Stimulated activated CD4-positive, alpha-beta T cell treated with anti-CD3 and anti-CD28 coated beads, Interleukin-2, amount 100 ng/mL, for 48 hours (primary cell): ENCODE data around the gene OBP2B.
"Not testable (repeated sequence)": the region's sequence is repeated elsewhere in the genome, so short reads cannot be mapped to it uniquely, and the experiment has no call there.

Experiments
- DNase-seq, 2 donors: peaks; one replicate each; pipeline ENCODE4 v3.0.0-alpha.2; 2020

The OBP2B gene, protein sequence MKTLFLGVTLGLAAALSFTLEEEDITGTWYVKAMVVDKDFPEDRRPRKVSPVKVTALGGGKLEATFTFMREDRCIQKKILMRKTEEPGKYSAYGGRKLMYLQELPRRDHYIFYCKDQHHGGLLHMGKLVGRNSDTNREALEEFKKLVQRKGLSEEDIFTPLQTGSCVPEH

DNA sequence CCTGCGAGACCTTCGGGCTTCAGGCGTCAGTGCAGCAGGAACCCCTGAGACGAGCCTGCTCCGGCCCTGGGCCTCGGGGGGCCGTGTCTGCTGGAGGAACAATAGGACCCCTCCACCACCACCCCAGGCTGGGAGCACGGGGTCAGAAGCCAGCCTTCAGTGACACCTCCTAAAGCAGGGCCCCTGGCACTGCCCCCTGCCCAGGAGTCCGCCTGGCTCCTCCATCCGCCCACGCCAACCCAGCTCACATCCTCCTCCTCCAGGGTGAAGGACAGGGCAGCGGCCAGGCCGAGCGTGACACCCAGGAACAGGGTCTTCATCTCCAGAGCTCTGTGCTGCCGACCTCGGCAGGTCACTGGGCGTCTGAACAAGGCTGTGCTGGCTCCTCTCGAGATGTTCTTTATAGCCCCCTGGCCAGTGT, at the start of gene OBP2B:
OBP2B (minus strand) TSS at position 371 of the 421 bp plus-strand sequence; CDS start at position 320, 51 bp downstream.
- DNase-seq: not testable (repeated sequence)

DNA sequence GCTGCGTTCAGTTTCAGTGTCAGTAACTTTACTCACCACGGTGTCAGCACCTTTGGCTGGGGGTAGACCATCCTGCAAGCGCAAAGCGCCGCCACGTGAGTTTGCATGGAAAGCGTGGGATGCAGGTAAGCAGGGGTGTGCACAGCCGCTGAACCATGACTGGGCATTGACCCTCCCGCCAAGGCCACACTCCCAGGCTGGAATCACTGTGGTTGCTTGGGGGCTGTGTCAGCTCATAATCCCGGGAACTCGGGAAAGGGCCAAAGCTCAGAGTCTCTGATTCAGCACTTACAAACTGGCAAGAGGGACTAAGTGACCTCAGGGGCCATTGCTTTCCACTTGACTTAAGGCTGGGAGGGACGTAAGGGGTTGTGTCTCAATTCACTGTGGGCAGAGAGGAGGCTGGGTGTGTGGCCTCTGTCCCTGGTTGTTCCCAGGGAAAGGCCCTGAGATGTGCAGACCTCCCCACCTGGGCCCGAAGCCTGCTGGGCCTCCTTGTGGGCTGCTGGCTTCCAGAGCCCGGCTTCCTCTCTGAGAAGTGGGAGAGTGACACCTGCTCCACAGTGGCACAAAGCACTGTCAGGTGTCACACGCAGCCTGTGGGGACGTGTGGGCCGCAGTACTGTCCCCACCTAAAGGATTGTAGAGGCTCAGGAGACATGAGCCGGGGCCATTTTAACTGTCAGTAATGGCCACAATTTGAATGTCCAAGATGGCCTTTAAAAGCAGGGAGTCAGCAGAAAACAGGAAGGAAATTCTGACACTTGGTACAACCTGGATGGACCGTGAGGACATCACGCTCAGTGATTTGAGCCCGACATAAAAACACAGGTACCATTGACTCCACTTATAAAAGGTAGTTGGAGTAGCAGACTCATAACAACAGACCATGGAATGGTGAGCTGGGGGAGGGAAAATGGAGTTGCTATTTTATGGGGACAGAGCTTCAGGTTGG, 49.3 kb upstream of the OBP2B start:
- no peak for DNase-seq

DNA sequence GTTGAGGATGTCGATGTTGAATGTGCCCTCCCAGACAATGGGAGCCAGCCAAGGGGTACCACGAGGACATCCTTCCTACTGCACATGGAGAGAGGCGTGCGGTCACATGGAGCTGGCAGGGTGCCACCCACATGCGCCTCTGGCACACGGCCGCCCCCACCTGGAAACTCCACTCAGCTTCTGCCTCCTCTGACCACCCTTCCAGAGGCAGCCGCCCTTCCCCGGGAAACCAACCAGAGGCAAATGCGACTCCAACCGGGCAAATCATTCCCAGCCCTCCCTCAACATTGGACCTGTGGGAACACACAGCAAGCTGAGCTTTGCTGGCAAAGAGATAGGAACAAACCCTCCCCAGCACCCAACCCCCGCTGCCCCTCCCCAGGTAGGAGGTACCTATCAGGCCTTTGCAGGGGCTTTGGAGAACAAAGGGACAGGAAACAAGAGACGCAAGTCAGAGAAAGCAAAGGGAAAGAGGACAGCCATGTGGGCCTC, 48.5 kb upstream of the OBP2B start:
- no peak for DNase-seq

DNA sequence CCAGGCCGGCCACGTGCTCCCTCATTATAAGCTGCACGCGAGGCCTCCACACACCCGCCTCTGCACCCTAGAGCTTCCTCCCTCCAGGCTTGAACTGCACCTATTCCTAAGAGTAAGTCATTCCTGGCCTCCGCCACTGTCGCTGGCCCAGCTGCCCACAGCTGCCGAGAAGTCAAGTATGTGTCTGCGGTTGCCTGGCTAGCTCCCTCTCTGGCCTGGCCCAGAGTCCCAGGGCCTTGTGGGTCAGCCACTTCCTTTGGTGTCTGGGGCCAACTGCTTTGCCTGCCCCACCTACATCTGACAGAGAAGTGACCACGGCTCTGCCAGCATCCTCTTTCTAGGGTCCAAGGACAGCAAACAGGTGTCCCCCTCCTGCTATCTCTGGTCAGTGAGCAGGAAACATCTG, 47.6 kb upstream of the OBP2B start:
- DNase-seq: no peak

DNA sequence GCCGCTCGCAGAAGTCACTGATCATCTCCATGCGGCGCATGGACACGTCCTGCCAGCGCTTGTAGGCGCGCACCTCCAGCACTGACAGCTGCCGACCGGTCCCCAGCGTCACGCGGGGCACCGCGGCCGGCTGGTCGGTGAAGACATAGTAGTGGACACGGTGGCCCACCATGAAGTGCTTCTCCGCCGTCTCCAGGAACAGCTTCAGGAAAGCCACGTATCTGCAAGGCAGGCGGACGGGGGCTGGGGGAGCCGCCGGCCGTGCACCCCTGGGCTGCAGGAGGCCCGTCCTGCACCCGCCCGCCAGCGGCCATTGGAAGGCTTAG, 47.0 kb upstream of the OBP2B start:
- DNase-seq: no peak

DNA sequence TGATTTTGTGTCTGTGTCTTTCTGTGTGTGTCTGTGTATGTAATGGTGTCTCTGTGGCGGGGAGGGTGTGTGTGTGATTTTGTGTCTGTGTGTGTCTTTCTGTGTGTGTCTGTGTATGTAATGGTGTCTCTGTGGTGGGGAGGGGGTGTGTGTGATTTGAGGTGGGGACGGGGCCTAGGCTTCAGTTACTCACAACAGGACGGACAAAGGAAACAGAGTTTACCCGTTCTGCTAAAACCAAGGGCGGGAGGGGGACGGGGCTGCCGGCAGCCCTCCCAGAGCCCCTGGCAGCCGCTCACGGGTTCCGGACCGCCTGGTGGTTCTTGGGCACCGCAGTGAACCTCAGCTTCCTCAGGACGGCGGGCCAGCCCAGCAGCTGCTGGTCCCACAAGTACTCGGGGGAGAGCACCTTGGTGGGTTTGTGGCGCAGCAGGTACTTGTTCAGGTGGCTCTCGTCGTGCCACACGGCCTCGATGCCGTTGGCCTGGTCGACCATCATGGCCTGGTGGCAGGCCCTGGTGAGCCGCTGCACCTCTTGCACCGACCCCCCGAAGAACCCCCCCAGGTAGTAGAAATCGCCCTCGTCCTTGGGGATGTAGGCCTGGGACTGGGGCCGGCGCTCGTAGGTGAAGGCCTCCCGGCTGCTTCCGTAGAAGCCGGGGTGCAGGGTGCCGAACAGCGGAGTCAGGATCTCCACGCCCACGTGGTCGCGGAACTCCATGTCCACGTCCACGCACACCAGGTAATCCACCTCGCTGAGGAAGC, 46.5 kb upstream of the OBP2B start:
- no peak for DNase-seq

DNA sequence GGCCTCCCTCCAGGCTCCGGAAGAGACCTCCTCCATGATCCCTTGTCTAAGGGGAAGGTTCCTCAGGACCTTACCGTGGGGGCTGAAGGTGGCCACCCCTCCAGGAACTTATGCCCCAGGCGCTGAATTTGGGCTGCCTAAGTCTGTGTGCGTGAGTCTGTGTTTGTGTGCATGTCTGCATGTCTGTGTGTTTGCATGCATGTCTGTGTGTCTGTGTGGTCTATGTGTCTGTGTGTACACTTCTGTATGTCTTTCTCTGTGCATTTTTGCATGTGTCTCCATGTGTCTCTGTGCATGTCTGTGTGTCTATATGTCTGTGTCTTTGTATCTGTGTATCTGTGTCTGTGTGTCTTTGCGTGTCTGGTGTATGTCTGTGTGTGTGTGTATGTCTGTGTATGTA, 45.4 kb upstream of the OBP2B start:
- no peak for DNase-seq

DNA sequence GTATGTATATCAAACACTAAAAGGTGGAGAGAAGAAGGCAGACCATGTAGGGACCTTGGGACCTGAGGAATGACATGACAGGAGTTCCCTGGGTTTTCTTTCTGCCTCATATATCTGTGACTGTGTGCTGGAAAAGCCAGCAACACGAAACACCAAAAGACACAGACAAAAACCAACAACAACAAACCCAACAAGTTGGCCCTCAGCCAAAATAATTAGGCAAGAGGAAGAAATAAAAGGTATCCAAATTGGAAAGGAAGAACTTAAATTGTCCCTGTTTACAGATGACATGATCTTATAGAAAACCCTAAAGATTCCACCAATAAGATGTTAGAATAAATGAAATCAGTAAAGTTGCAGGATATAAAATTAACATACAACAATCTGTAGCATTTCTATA, 44.2 kb upstream of the OBP2B start:
- no peak for DNase-seq

DNA sequence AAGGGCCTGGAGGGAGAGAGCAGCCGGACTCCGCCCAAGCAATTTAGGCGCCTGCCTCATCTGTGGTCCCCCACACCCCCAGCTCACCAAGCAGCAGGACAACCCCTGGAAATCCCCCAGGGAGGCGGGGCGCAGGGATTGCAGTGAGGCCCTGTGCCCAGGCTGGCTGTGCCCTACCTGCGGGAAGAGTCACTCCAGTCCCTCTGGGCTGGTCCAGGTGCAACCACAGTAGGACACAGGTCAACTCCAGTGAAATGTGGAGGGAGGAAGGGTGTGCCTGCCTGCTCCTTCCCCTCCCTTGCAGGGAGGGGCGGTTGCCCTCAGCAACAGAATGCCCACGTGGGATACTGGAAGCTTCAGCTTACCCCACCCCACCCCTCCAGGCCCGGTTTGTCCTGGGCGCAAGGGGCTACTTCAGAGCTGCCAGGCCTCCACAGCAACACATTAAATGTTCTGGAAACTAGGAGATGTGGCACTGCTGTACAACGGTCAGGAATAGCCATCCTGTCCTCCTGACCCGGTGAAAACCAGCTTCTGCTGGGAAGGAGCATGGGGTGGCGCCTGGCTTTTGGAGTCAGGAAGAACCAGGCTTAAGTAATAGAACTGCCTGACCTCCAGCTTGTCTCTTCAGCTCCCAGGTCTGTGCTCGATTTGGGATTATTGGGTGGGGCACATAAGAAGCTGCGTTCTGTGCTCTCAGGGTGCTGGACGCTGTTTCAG, 43.4 kb upstream of the OBP2B start:
- DNase-seq: no peak

DNA sequence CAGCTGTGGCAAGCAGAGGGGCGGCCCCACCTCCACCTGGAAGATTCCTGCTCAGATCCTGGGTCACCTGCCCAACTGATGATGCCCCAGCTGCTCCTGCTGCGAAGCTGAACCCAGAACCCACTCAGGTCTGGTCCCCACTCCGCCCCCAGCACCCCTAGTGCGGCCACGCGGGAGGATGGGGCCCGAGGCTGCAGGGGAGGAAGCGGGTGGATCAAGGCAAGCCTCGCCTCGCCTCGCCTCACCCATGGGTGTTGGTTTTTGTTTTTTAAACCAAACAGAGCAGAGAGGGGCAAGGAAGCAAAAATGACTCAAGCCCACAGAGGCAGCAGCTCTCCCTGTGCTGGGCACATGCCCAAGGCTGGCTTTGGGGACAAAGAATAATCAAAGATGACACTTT, 42.7 kb upstream of the OBP2B start:
- DNase-seq: no peak

DNA sequence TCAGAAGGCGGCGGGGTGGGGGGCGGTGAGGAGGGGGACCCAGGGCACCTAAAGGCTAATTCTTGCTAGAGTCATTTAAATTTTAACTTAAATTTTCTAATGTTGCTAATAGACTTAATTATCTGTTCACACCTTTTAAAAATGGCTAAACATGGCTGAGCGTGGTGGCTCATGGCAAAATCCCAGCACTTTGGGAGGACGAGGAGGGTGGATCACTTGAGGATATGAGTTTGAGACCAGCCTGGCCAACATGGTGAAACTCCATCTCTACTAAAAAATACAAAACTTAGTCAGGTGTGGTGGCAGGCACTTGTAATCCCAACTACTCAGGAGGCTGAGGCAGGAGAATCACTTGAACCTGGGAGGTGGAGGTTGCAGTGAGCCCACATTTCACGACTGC, 42.2 kb upstream of the OBP2B start:
- not testable (repeated sequence) for DNase-seq

DNA sequence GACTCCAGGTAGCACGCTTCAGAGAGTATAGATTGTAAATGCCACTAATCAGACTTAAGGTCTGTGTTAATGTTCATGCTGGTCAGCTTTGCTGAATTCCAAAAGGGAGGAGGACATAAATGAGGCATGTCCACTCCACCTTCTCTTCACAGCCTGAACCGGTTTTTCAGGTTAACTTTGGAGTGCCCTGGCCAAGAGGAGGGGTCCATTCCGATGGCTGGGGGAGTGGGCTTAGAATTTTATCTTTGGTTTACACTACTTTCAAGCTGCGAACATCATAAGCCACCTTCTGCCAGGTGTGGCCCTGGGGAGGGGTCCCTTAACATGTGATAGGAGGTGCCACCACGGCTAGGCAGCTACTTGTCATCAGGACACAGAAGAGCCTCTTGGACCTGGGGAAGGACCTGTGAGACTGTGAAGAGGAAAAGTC, 41.7 kb upstream of the OBP2B start:
- no peak for DNase-seq

DNA sequence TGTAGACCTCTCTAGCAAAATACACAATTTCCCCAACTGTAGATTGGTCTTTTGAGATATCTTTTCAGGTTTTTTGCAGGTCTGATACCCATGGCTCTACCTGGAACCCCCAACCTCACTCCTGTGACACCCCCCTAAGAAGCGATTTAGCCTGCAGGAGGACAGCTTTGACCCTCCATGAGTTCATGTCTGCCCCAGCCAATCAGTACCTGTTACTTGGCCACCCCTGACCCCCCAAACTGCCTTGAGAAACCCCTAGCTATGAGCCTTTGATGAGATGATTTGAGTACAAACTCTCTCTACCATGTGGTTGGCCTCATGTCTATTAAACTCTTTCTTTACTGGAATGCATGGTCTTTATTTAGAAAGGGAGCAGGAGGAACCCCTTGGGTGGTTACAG, 40.3 kb upstream of the OBP2B start:
- no peak for DNase-seq

DNA sequence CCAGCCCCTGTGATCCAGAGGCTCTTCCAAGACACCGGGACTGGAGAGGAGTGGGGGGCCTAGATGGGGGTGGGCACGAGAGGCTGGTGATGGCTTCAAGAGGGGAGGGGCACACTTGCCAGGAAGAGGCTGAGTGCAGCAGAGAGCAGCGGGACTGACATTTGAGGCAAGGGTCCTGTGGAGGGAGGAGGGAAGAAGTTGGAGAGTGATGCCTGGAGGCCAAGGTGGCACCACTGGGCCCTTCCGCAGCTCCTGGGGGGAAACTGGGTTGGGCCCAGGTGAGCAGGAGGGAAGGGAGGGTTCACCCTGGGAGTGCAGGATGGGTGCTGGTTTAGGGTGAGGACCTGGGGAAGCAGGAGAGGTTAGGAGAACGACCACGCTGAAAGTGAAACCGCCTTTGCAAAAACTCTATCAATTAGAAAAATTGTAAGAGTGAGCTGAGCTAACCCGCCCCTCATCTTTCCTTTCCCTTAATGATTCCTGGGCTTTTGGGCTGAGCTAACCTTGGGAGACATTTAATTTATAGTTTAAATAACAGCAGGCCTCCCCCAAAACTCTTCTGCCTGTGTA, 39.8 kb upstream of the OBP2B start:
- no peak for DNase-seq

DNA sequence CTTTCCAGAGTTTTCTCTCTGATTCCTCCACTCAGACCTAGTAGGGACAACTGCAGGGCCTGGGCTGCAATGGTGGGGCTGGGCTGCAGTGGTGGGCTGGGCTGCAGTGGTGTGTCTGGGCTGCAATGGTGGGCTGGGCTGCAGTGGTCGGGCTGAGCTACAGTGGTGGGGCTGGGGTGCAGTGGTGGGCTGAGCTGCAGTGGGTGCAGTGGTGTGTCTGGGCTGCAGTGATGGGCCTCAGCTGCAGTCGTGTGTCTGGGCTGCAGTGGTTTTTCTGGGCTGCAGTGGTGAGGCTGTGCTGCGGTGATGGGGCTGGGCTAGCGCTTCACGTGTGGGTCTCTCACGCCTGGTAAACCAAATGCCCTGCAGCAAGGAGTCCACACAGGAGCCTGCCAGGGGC, 38.6 kb upstream of the OBP2B start:
- DNase-seq: no peak

DNA sequence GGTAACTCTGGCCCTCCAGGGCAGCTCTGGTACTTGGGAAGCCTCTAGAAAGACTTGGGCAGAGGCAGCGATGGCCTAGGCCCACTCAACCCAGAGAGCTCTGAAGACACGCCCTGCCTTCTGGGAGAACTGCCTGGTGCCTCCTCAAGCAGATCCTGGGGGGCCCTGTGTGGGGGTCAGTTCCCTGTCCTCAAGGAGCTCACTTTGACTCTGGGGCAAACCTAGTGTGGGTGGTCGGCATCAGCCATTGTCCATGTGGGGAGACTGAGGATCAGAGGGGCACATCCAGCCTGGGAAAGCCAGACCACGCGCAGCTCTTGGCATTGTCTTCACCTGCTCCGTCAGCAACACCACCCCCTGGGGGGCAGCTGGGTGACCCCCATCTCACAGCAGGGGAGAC, 37.9 kb upstream of the OBP2B start:
- DNase-seq: no peak

DNA sequence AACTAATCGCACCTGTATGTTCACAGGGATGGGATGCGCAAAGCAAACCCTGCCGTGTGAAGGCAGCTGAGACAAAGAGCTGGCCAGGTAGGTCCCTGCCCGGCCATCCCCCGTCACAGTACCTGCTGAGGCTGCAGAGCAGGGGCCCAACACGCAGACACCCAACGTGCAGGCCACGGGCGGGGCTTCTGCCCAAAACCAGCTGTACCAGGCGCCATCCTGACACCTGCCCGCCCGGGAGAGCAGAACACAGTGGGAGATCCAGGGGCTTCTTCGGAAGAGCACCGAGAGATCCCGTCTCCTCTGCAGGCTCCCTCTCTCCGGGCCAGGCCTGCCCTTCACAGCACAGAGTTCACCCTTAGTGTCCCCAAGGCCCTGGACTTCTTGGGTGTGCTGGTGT, 37.5 kb upstream of the OBP2B start:
- no peak for DNase-seq

DNA sequence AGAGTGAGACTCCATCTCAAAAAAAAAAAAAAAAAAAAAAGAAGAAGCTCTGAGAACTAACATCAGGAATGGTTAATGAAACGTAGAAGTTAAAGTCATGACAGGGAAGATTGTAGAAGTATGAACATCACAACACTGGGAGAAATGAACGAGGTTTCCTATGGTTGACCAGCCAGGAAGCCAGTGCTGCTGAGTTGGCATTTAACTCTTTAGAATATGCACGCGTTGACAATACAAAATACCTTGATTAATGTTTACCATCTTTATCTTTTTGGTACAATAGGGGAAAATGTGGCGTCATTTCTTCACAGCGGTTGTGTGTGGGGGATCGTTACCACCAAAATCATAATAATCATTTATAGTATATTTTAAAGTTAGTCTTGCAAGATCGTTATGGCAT, 33.9 kb upstream of the OBP2B start:
- DNase-seq: no peak

DNA sequence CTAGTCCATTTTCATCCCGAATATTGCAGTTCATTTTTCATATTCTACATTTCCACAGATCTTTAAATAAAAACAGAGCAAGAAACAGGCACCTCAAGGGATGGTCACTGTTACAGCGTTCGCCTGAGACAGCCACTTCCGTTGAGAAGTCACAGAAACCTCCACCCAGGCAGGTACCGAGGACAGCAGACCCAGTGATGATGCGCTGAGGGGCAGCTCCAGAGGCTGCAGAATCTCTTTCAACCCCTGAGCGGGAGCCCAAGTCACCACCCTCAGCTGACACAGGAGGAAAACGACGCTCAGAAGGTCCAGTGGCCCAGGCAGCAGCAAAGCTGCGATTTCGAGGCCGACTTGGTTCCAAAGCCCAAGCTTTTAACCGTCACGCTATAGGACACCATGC, 33.2 kb upstream of the OBP2B start:
- DNase-seq: no peak

DNA sequence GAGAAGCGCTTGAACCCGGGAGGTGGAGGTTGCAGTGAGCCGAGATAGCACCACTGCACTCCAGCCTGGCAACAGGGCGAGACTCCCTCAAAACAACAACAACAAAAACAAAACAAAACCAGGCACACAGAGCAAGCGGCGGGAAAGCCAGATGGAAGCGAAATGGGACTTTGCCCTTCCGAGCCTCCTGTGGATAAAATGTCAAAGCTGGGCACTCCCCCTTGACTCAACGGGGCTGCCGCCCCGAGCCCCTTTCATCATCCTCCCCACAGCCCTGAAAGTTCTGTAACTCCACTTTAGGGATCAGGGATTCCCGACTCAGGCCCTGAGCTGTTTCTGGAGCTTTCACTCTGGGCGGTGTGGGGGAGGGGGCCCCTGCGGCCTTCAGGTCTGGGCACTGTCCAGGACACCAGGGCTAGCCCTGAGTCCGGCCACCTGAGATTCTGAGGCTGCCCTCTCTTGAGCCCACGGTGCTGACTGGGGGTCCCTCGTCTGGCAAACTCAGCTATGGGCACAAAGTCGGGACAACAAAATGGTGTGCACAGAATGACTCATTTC, 30.6 kb upstream of the OBP2B start:
- DNase-seq: no peak

DNA sequence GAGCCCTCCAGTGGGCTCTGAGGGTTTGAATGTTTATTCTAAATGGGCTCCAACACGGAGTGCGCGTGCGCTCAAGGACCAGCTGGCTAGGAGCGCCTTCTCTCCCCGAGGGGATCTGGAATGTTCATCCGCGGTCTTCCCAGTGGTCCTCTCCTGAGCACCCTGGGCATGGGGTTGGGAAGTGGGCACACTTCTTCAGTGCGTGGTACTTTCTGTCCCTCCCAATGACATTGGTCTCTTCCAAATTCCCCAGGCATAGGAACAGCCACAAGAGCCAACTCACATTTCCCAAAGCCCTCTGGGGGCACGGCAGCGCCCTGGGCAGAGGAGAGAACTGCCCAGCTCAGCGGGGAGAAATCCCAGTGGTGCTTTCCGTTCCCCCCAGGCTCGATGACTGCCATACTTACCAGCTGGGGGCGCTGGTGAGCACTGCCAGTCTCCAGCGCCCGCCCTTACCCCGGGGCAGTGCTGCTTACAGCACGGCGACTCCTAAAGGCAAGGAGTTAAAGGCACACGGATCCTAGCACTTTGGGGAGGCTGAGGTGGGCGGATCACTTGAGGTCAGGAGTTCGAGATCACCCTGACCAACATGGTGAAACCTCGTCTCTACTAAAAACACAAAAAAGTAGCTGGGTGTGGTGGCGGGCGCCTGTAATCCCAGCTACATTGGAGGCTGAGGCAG, 29.9 kb upstream of the OBP2B start:
- DNase-seq: peak; percentile 70 to 72
